Activated CD4-positive, CD25-positive, alpha-beta regulatory T cell (primary cell): ENCODE results near the gene PRKCI.
"Not testable (repeated sequence)": the region's sequence is repeated elsewhere in the genome, so short reads cannot be mapped to it uniquely, and the experiment has no call there.

Source experiments
- DNase-seq, 4 experiments: peaks; one replicate each; lab custom pipeline; 2025; lab: John Stamatoyannopoulos, UW

Gene PRKCI

DNA sequence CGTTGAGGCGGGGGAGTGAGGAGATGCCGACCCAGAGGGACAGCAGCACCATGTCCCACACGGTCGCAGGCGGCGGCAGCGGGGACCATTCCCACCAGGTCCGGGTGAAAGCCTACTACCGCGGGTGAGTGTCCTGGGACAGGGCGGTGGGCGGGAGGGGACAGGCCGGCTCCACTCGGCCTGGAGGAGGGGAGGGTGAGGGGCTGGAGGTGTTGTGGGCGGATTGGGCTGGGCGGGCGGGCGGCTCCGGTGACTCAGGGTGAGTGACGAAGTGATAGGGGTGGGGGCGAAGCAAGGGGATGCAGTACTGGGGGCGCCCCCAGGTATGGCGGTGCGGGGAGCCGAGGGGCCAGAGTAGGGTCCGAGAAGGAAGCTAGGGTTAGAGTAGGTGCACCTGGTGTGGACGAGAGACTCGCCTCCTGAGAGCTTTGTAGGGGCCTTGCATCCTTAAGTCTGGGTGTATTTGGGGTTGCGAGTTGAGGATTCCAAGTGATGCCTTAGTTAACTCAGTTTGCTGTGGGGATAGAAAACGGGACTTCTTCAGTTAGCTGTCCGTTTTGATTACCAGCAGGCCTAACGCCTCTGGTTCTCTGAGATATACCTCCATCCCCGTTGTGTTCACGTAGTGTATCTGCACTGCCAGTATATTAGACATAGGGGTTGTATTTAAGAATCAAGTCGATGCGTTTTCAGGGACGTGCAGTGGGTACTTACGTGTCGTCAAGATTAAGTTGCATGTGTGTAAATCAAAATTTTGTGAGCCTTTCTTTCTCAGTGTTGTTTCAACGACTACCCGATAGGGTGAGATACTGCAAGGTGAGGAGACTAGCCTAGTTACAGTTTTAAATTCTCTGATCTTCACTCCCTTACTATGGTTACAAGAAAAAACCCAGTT is 670 bp downstream of the PRKCI start:
- peak; percentile 3 to 44 (median 25) for DNase-seq

DNA sequence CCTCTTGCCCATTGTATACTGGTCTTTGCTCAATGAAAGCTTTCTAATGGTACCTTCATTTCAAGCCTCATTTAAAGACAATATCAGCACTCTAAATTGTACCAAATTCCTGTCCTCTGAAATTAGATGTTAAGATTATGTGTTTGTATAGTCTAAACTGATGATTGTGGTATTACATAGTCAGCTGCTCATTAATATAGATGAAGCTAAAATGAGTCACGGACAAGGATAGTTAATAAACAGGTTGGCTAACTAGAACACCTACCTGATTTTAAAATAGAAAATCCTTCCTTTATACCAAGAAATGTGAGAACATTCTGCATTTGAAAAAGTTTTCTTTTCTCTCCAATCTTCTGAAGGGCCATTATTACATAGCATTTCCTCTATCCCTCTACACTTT is 2.9 kb downstream of the PRKCI start:
- DNase-seq, result no peak

GRCh38 chr3:170226426-170226960 is 4.3 kb downstream of the PRKCI start:
- no peak for DNase-seq

- no peak for DNase-seq
These were observed 6.0 kb downstream of the PRKCI start for GRCh38 chr3:170228093-170228766.

- no peak for DNase-seq
These were observed 10.0 kb downstream of the PRKCI start for GRCh38 chr3:170232266-170232665.

- no peak for DNase-seq
These were observed 11.3 kb downstream of the PRKCI start for GRCh38 chr3:170233530-170233929.

- DNase-seq, result no peak
These were observed 17.9 kb downstream of the PRKCI start for GRCh38 chr3:170240142-170240541.

DNA sequence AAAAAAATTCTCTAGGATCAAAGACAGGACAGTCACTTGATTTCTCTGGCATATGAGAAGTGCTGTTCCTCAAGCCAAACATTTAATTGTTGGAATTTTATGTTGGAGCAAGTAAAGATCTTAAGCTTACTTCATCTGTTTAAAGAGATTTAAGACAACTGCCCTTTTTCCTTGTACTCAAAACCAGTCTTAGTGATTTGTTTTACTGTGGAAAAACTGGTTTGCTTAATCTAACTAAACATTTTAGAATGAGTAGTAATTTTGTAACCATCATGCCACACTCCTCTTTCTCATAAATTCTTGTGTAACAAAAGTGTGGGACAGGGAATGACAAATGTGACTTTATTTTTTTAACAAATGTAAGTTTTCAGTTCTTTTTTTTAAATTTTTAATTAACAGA is 18.4 kb downstream of the PRKCI start:
- DNase-seq, result no peak

- no peak for DNase-seq
These were observed 22.4 kb downstream of the PRKCI start for GRCh38 chr3:170244576-170244975.

GRCh38 chr3:170247875-170248274 is 25.7 kb downstream of the PRKCI start:
- DNase-seq, result no peak

- DNase-seq, result no peak
These were observed 34.4 kb downstream of the PRKCI start for GRCh38 chr3:170256597-170256996.

DNA sequence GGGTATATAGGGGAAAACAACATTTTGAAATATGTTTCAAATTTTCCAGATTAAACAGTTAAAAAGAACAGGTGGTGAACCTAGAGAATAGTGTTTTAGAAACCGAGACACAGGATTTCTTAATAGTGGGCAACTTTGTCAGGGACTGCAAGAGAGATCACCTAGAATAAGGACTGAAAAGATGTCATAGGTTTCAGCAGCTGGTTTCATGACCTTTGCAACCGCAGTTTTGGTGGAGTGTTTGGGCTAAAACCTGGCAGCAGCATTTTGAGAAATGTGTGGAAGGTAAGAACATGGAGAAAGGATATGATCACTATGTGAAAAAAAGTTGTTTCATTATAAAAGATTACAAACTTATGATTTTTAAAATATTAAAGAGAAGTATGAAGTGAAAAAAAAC is 34.9 kb downstream of the PRKCI start:
- no peak for DNase-seq

GRCh38 chr3:170258105-170258487 is 35.9 kb downstream of the PRKCI start:
- no peak for DNase-seq

DNA sequence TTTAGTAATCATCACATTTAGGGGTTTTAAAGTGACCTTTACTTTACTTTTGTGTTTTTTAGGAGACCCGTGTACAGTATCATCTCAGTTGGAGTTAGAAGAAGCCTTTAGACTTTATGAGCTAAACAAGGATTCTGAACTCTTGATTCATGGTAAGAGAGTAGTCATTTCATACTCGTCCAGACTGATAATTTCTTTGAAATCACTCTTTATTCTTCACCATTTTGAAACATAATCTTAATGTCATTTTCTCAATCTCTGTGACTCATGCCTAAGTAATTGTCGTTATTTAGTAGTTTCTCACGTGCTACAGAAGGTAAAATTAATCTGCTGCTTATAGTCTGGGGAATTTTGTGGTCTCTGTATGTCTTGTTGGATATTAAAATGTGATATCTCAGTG is 37.7 kb downstream of the PRKCI start:
- DNase-seq, result no peak

GRCh38 chr3:170267793-170268192 is 45.6 kb downstream of the PRKCI start:
- no peak for DNase-seq

GRCh38 chr3:170269673-170270254 is 47.5 kb downstream of the PRKCI start:
- not testable (repeated sequence) for DNase-seq

GRCh38 chr3:170270282-170270881 is 48.2 kb downstream of the PRKCI start:
- DNase-seq, result no peak

GRCh38 chr3:170274641-170275040 is 52.4 kb downstream of the PRKCI start:
- no peak for DNase-seq

DNA sequence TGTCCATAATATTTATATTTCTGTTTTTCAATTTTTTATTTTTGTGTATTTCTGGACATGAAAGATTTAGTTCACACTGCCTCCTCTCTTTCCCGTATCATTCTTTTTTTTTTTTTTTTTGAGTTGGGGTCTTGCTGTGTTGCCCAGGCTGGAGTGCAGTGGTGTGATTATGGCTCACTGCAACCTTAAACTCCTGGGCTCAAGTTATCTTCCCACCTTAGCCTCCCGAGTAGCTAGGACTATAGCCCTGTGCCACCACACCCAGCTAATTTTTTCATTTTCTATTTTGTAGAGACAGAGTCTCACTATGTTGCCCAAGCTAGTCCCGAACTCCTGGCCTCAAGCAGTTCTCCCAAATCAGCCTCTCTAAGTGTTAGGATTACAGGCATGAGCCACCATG is 53.6 kb downstream of the PRKCI start:
- DNase-seq, result no peak

DNA sequence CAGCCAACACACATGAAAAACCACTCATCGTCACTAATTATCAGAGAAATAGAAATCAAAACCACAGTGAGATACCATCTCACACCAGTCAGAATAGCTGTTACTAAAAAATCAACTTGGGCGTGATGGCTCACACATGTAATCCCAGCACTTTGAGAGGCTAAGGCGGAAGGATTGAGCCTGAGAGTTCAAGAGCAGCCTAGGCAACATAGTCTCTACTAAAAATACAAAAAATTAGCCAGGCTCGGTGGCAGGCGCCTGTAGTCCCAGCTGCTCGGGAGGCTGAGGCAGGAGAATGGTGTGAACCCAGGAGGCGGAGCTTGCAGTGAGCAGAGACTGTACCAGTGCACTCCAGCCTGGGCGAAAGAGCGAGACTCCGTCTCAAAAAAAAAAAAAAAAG is 55.1 kb downstream of the PRKCI start:
- not testable (repeated sequence) for DNase-seq

GRCh38 chr3:170277833-170278580 is 55.8 kb downstream of the PRKCI start:
- no peak for DNase-seq

DNA sequence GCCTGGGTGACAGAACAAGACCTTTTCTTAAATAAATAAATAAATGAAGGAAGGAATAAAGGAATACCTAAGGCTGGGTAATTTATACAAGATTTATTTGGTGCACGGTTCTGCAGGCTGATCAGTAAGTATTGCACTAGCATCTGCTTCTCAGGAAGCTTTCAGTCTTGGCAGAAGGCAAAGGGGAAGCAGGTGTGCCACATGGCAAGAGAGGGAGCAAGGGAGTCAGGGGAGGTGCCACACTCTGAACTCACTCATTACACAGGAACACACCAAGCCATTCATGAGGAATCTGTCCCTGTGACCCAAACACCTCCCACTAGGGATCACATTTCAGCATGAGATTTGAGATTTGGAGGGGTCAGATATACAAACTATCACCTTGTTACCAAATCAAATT is 56.4 kb downstream of the PRKCI start:
- DNase-seq, result no peak
